HL-60/S4 (cell line): ENCODE measurements around the gene CTIF.

Experiments used
- in situ Hi-C: fragments of 300-500 bp; cut with MboI; formaldehyde crosslinking; loops from 2 replicates; pipeline ENCODE4 v1.14.3; 2022; ENCODE audit warnings: low sequenced_read_pairs

Gene CTIF

GRCh38 chr18:48887905-48888772 is 349.3 kb downstream of the CTIF start:
- in situ Hi-C loops = no loop called here

- in situ Hi-C loops = no loop called here
Observed at GRCh38 chr18:48888773-48889080, 349.9 kb downstream of the CTIF start.

- in situ Hi-C loops = no loop called here
Observed at GRCh38 chr18:48889115-48889941, 350.5 kb downstream of the CTIF start.

DNA sequence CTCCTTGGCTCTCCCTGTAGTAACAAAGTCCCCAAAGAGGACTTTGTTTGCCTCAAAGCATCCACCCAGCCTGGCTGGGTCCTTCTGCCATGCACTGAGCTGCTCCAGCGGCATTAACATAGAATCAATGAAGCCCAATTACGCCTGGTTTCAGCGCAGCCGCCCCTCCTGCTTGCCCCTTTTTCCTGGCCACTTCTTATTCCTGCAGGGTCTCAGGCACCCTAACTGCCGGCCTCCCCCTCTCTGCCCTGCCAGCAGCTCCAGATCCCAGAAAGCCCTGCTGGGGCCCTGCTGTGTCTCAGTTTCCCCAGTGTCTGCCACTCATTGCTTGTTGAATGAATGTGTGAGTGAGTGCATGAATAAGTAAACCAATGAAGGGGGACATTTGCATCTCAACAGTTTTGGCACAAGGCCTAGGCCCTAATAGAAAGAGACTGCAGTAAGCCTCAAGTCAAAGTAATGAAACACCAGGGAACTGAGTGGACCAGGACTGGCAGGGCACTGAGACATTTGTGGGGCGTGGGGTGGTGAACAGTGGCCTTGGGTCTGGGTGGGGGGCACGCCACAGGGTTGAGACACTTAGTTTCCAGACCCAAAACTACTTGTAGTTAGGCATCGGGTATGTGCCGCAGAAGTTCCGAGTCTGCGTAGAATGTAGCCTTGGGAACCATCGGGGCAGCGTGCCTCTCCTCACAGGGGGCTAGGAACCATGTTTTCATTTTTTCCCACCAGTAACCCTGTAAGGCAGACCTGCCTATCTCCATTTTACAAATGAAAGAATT is 351.3 kb downstream of the CTIF start:
- in situ Hi-C loops = no loop called here

DNA sequence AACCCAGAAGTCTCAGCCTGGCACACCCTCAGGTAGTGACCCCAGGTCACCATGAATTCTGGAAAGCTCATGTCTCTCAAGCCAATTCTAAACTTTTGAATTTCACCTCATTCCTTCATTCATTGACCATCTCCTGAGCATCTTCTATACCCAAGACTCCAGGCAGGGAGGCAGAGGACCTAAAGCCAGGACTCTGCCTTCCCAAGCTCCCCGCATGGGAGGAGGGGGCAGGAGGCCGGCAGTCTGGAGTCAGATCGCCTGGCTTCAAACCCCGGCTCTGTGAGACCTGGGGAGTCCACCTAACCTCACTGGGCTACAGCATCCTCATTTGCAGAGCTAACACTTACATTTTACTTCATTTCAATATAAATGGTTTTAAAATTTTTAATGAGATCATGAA is 352.9 kb downstream of the CTIF start:
- in situ Hi-C loops = no loop called here

- in situ Hi-C loops = no loop called here
Observed at GRCh38 chr18:48892146-48892855, 353.5 kb downstream of the CTIF start.

DNA sequence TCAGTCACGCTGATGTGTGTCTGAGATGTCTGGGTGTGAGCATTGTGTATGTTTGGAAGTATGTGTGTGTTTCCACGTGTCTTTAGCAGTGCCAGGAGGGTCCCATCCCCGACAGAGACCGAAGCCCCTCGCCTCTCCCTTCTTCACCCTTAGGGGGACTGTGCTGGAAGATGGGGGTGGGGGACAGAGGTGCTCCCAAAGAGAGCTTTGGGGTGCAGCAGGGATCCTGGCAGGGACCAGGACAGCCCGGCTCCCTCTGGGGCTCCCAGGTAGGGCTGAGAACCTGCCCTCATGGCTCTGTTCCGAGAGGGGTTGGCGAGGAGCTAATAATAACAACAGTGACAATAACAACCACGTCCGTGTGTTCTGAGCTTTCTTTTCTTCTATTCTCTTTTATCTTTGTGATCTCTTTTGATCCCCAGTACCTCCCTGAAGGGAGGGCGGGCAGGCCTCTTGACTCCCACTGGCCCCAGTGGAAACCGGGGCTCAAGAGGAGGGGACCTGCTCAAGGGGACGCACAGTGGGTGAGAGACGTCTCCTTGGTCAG is 354.3 kb downstream of the CTIF start:
- in situ Hi-C loops = no loop called here

- in situ Hi-C loops = no loop called here
Observed at GRCh38 chr18:48893608-48894600, 355.1 kb downstream of the CTIF start.

DNA sequence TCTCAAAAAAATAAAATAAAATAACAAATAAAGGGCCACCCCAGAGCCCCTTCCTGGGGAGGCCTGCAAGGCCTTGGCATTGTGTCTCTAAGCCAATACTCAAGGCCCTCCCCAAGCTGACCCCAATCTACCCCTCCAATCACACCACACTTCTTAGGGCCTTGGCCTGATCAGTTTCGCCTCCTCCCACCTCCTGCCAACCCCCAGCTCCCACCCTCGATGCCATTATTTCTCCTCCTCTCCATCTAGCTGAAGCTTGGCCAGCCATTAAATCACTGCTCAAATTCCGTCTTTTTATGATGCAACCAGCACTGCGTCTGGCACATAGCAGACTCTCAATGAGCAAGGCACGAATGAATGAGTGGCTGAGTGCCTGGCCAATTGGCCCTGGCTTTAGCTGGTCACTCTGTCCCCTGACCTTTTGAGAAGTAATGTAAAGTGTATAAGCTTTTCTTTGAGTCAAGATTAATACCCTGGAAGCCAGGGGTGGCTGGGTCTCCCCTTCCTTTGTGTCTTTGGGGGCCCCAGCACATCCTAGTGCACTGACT is 356.0 kb downstream of the CTIF start:
- in situ Hi-C loops = no loop called here

DNA sequence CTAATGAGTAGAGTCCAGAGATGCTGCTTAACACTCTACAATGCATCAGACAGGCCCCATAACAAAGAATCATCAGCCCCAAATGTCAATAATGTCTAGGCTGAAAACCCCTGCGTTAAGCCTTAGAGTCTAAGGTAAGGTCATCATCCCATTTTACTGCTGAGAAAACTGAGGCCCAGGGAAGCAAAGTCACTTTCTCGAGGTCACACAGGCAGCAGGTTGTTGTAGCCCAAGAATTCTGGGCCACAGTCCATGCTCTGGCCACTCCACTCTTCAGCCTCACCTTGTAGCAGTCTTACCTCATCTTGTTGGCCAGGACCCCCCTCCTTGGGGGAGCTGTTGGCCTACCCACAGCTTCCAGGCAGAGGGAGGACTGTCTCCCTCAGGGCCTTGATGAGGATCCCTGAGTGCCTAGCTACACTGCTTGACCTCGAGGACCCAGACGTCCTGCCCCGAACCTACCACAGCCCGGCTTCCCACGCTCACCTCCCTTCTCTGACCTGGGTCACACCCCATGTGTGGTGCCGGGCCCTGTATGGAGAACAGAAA is 357.6 kb downstream of the CTIF start:
- in situ Hi-C loops = no loop called here

DNA sequence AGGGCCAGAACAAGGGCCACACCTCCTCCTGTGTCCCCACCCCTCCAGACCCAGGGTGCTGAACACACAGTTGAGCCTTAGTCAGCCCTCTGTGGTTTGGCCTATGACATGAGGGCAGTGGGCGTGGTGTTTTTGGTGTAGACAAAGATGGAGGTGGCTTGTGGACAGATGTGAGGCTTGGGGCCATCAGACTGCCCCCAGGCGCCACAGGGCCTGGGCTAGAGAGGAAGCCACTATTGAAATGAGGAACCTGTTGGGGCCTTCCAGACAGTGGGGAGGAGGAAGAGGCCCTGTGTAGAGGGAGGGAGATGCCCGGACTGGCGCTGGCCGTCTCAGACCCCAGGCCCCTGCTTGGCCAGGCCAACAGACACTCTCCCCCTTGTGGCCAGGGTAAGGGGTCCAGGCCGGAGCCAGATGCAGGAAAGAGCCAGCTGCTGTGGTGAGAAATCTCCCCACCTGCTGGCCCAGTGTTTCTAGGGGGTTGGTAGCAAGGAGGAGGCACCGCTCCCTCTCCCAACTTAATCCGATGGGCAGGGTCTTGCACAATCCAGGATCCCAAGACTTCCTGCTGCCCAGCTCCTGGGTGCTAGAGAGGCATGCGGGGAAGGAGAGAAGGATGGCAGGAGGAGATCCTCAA is 358.2 kb downstream of the CTIF start:
- in situ Hi-C loops = no loop called here

GRCh38 chr18:48897531-48897930 is 358.7 kb downstream of the CTIF start:
- in situ Hi-C loops = no loop called here

- in situ Hi-C loops = no loop called here
Observed at GRCh38 chr18:48898521-48898920, 359.7 kb downstream of the CTIF start.

GRCh38 chr18:48899558-48900174 is 360.8 kb downstream of the CTIF start:
- in situ Hi-C loops = no loop called here

DNA sequence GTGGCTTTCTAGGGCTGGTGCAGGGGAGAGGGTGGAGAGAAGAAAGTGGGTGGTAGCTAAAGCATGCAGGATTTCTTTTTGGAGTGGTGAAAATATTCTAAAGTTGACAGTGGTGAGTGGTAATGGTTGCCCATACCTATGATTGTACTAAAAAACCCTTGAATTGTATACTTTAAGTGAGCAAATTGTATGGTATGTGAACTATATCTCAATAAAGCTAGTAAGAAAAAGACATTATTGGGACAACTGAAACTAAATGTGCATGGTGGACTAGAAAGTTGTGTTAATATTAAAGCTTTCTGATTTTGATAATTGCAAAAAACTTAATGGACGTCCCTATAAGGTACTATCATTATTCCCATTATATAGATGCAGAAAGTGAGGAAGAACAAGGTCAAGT is 361.6 kb downstream of the CTIF start:
- in situ Hi-C loops = no loop called here

DNA sequence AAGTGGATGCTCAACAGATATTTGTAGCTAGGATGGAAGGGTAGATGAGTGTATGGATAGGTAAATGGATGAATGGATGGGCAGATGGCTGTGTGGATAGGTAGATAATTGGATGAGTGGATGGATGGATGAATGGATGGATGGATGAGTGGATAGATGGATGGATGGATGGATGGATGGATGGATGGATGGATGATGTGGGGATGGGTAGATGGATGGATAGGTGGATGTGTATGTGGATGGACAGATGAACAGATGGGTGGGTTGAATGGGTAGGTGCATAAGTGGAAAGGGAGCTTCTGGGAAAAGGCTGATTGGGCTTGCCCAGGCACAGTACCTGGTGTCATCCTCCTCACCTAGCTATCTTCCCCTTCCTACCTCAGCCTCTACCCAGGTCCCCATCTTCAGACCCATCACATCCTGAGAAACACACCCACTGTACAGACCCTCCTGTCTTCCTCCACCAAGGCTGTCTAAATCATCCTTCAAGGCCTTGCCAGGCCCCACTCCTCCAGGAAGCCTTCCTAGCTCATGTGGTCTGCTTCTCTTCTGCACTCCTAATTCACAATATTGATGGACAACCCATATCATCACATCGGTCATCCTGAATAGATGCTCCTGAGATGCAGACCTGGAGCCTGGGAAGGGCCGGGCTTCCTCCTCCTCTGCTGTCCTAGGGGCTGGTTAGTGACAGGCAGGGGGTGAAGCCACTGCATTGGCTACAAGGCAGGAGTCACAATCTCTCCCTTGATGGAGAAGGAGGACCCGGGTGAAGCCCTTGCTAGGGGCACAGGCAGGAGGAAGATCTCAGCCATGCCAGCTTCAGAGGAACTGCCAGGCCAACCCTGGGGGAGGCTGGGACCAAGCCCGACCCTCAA is 362.6 kb downstream of the CTIF start:
- in situ Hi-C loops = no loop called here
